AG04450 (cell line): Measurements from ENCODE around the gene CHPT1. TPM values are rescaled to one million over a fixed set of nuclear protein-coding genes. Genes with fewer than 3 reads are reported as not detected.
A peak's percentile ranks its signal among the peaks of the same experiment; 100 is the strongest.

Experiments
- CTCF ChIA-PET: fragments of 300-600, 350-600 bp; formaldehyde crosslinking; extraction: SDS; loops from one replicate; lab custom pipeline; 2022; ENCODE audit warnings: antibody characterized with exemption, inconsistent platforms; lab: Charles Lee
- POLR2A ChIA-PET: fragments of 350-600 bp; formaldehyde crosslinking; extraction: SDS; loops from one replicate; lab custom pipeline; 2021; ENCODE audit warnings: antibody characterized with exemption, inconsistent platforms; lab: Yijun Ruan, JAX
- DNase-seq: peaks from one replicate; pipeline ENCODE4 v3.0.0-alpha.2; 2011; ENCODE audit warnings: low read depth, low spot score
- H3K27ac ChIP-seq: one replicate; pipeline ENCODE4 v1.5.1; 2012; ENCODE audit warnings: low read depth, low read length, control low read depth
- H3K27me3 ChIP-seq: one replicate; pipeline ENCODE4 v1.6.0; 2012; ENCODE audit warnings: low read length; ENCODE audit not compliant: control insufficient read depth, insufficient read depth
- H3K4me3 ChIP-seq: 2 replicates; pipeline ENCODE4 v1.5.1; 2011; ENCODE audit warnings: mild to moderate bottlenecking, low read depth, low read length, control low read depth
- H3K9me3 ChIP-seq: 2 replicates; pipeline ENCODE4 v1.5.1; 2012; ENCODE audit warnings: low read length; ENCODE audit not compliant: control insufficient read depth, insufficient read depth
- CTCF ChIP-seq: IDR thresholded peaks from 2 replicates; pipeline ENCODE4 v1.5.1; 2011; ENCODE audit warnings: low read depth, low read length, control low read depth, inconsistent platforms
- polyA plus RNA-seq: library from polyadenylated mRNA; depleted of rRNA; stranded (reverse); fragments of >200 nt; gene quantifications from 2 replicates; pipeline ENCODE4 v1.2.3, GENCODE V29; 2011

The CHPT1 gene
- polyA plus RNA-seq, 1 experiment, result 26.9 TPM

GRCh38 chr12:101772012-101772775 lies 74.8 kb downstream of the CHPT1 start:
- ChIA-PET CTCF (interaction anchor here (0.5 to 6.5 kb wide), 16 partner anchors 10 to 1133 kb away, joined by 3 to 124 read pairs (median 6); partner anchors contain the start of gene GNPTAB), POLR2A (no interaction called here)
- Histone ChIP-seq H3K4me3 (no peak overlapping the region), H3K27ac (no peak overlapping the region), H3K9me3 (no peaks in the 10 kb centered on the region), H3K27me3 (no peaks in the 10 kb centered on the region)
- no peak for TF ChIP-seq CTCF
- DNase-seq, result no peak

- CTCF ChIA-PET, result interaction anchor here (0.5 to 6.5 kb wide), 42 partner anchors 8 to 1239 kb away, joined by 3 to 124 read pairs (median 5); partner anchors contain the start of gene GNPTAB
- TF ChIP-seq CTCF, result peak; percentile 86
- Histone ChIP-seq H3K9me3 (no peaks in the 10 kb centered on the region), H3K4me3 (no peak overlapping the region), H3K27ac (no peak overlapping the region), H3K27me3 (no peaks in the 10 kb centered on the region)
- POLR2A ChIA-PET, result interaction anchor here (1.2 to 1.6 kb wide), 2 partner anchors 57 to 66 kb away, joined by 5 to 6 read pairs; partner anchors contain the start of gene GNPTAB
- DNase-seq, result peak; percentile 34
Observed at GRCh38 chr12:101773650-101774162, 76.3 kb downstream of the CHPT1 start.

GRCh38 chr12:101775816-101776215 lies 78.4 kb downstream of the CHPT1 start:
- Histone ChIP-seq H3K27ac (no peak overlapping the region), H3K4me3 (no peak overlapping the region), H3K27me3 (no peaks in the 10 kb centered on the region), H3K9me3 (no peaks in the 10 kb centered on the region)
- ChIA-PET POLR2A (no interaction called here), CTCF (interaction anchor here (2.5 kb wide), 1 partner anchor 55 kb away, joined by 15 read pairs; the partner anchor contains the start of gene GNPTAB)
- no peak for DNase-seq
- no peak for TF ChIP-seq CTCF

GRCh38 chr12:101777485-101777884 lies 80.0 kb downstream of the CHPT1 start:
- ChIA-PET POLR2A (no interaction called here), CTCF (interaction anchor here (1.1 to 1.7 kb wide), 3 partner anchors 18 to 707 kb away, joined by 4 to 11 read pairs (median 5); no protein-coding TSS in a partner anchor)
- Histone ChIP-seq H3K27ac (no peak overlapping the region), H3K27me3 (no peaks in the 10 kb centered on the region), H3K9me3 (no peaks in the 10 kb centered on the region), H3K4me3 (no peak overlapping the region)
- no peak for TF ChIP-seq CTCF
- DNase-seq, result no peak

- H3K9me3 ChIP-seq, result no peaks in the 10 kb centered on the region
- no peak for DNase-seq
- CTCF ChIA-PET, result interaction anchor here (1.1 to 1.7 kb wide), 4 partner anchors 19 to 707 kb away, joined by 4 to 11 read pairs (median 4); no protein-coding TSS in a partner anchor
- POLR2A ChIA-PET, result no interaction called here
- no peak for TF ChIP-seq CTCF
- H3K27me3 ChIP-seq, result no peaks in the 10 kb centered on the region
- no peak overlapping the region for H3K4me3 ChIP-seq
- no peak overlapping the region for H3K27ac ChIP-seq
Observed at GRCh38 chr12:101777978-101778377, 80.5 kb downstream of the CHPT1 start.
